K562 (cell line): ENCODE results near the gene POLRMT. TPM values are rescaled to one million over a fixed set of nuclear protein-coding genes. Genes with fewer than 3 reads are reported as not detected.

Experiments
- CBFA2T2 ChIP-seq: fragments of 450-650 bp; conservative IDR thresholded peaks from 2 replicates; pipeline ENCODE4 v1.6.1; 2017; ENCODE audit warnings: mild to moderate bottlenecking
- CXXC5 ChIP-seq: fragments of 250-450 bp; sonication (Bioruptor Pico); IDR thresholded peaks from 2 replicates; pipeline ENCODE4 v1.8.0; 2022; ENCODE audit warnings: inconsistent platforms, mild to moderate bottlenecking, moderate library complexity
- DMBX1 ChIP-seq: fragments of 250-450 bp; sonication (Bioruptor Pico); IDR thresholded peaks from 2 replicates; pipeline ENCODE4 v1.8.0; 2022; ENCODE audit warnings: inconsistent platforms, mild to moderate bottlenecking, moderate library complexity, borderline replicate concordance
- ELF4 ChIP-seq: fragments of 450-650 bp; formaldehyde crosslinking; IDR thresholded peaks from 2 replicates; pipeline ENCODE4 v1.4.0; 2022; ENCODE audit warnings: missing genetic modification characterization
- ESRRA ChIP-seq: fragments of 450-650 bp; IDR thresholded peaks from 2 replicates; pipeline ENCODE4 v1.6.1; 2014; ENCODE audit warnings: low read depth, mild to moderate bottlenecking, moderate library complexity, borderline replicate concordance
- GATA2 ChIP-seq: sonication (generic); formaldehyde crosslinking; IDR thresholded peaks from 2 replicates; pipeline ENCODE4 v1.4.0; 2020; ENCODE audit warnings: mild to moderate bottlenecking, missing genetic modification reagents
- HMGN3 ChIP-seq: IDR thresholded peaks from 2 replicates; pipeline ENCODE4 v1.6.1; 2011; ENCODE audit warnings: borderline replicate concordance, low read depth, mild to moderate bottlenecking, mixed read lengths, low read length; ENCODE audit not compliant: insufficient read length; ENCODE audit errors: extremely low read depth
- MED1 ChIP-seq: sonication (generic); formaldehyde crosslinking; IDR thresholded peaks from 2 replicates; pipeline ENCODE4 v1.8.1; 2023; ENCODE audit warnings: missing genetic modification reagents, borderline replicate concordance
- MXI1 ChIP-seq: IDR thresholded peaks from 2 replicates; pipeline ENCODE4 v1.6.1; 2011; ENCODE audit warnings: low read depth, mild to moderate bottlenecking, improper control_type of control experiment, low read length
- NFYB ChIP-seq: IDR thresholded peaks from 2 replicates; pipeline ENCODE4 v1.6.1; 2011; ENCODE audit warnings: mild to moderate bottlenecking, moderate library complexity; ENCODE audit not compliant: insufficient read length; ENCODE audit errors: extremely low read depth
- RBM25 ChIP-seq: fragments of 200-400 bp; formaldehyde crosslinking; IDR thresholded peaks from 2 replicates; pipeline ENCODE4 v1.6.1; 2018; ENCODE audit warnings: low read length, low read depth, moderate library complexity; ENCODE audit not compliant: severe bottlenecking
- SIN3A ChIP-seq, 2 experiments: fragments of 150-350 bp in 1 of 2; IDR thresholded peaks; 2 replicates each; pipeline ENCODE4 v1.6.1; 2011 to 2016; ENCODE audit warnings: borderline replicate concordance in 2 of 2, low read depth in 2 of 2, low read length in 2 of 2, mild to moderate bottlenecking in 2 of 2, moderate library complexity in 2 of 2; ENCODE audit not compliant: control insufficient read depth in 1 of 2
- SNIP1 ChIP-seq: fragments of 450-650 bp; IDR thresholded peaks from 2 replicates; pipeline ENCODE4 v1.7.1; 2017; ENCODE audit warnings: low read depth, mild to moderate bottlenecking
- SOX6 ChIP-seq: fragments of 450-650 bp; IDR thresholded peaks from 2 replicates; pipeline ENCODE4 v1.6.1; 2014; ENCODE audit warnings: mild to moderate bottlenecking
- SREBF2 ChIP-seq: sonication (generic); formaldehyde crosslinking; IDR thresholded peaks from 2 replicates; pipeline ENCODE4 v1.4.0; 2020; ENCODE audit warnings: mild to moderate bottlenecking, missing genetic modification reagents
- ZFP1 ChIP-seq: fragments of 450-650 bp; formaldehyde crosslinking; IDR thresholded peaks from 2 replicates; pipeline ENCODE4 v1.4.0; 2020; ENCODE audit warnings: mild to moderate bottlenecking, mixed read lengths
- ZFX ChIP-seq: sonication (generic); formaldehyde crosslinking; IDR thresholded peaks from 2 replicates; pipeline ENCODE4 v1.8.0; 2022; ENCODE audit warnings: mild to moderate bottlenecking, missing genetic modification reagents, moderate library complexity
- polyA plus RNA-seq, 8 experiments: library from polyadenylated mRNA; depleted of rRNA in 4 of 8; stranded (reverse) in 5 of 8; unstranded in 3 of 8; fragments of >200 nt; fragmentation: Nextera tagmentation in 2 of 8; fragmentation: Illumina TruSeq in 1 of 8; extraction: Ambion mirVana in 2 of 8; extraction: Trizol in 1 of 8; gene quantifications; 2 replicates each; pipeline versions ENCODE4 v1.2.1 to v1.2.3, GENCODE V29; 2011 to 2014; ENCODE audit warnings: inconsistent platforms in 1 of 8, missing spikeins in 1 of 8
- total RNA-seq, 7 experiments: library from RNA; depleted of rRNA in 6 of 7; stranded (reverse); fragments of >200 nt in 6 of 7; fragmentation: Illumina TruSeq in 2 of 7; extraction: Trizol in 2 of 7; gene quantifications; 2 replicates each; pipeline versions ENCODE4 v1.2.1 to v1.2.3, GENCODE V29; 2011 to 2021; ENCODE audit warnings: low replicate concordance in 1 of 7
- TF ChIP-seq, protein P1 (sequence below): sonication (generic); formaldehyde crosslinking; IDR thresholded peaks from 2 replicates; pipeline ENCODE4 v1.8.1; 2023; ENCODE audit warnings: mild to moderate bottlenecking, missing genetic modification reagents, moderate library complexity
- TF ChIP-seq, protein P2 (sequence below): fragments of 450-650 bp; IDR thresholded peaks from 2 replicates; pipeline ENCODE4 v1.6.1; 2016
- TF ChIP-seq, protein P3 (sequence below): fragments of 450-650 bp; IDR thresholded peaks from 2 replicates; pipeline ENCODE4 v1.6.1; 2016; ENCODE audit warnings: mild to moderate bottlenecking
- TF ChIP-seq, protein P4 (sequence below): fragments of 450-650 bp; formaldehyde crosslinking; IDR thresholded peaks from 2 replicates; pipeline ENCODE4 v1.4.0; 2020; ENCODE audit warnings: mild to moderate bottlenecking, moderate library complexity

Gene POLRMT
- total and polyA plus RNA-seq, 9 of the 15 experiments (the other 6 are each of a cell fraction or from before 2014, with no cell fraction given), result 30.3 to 144 (median 68.0) TPM

DNA sequence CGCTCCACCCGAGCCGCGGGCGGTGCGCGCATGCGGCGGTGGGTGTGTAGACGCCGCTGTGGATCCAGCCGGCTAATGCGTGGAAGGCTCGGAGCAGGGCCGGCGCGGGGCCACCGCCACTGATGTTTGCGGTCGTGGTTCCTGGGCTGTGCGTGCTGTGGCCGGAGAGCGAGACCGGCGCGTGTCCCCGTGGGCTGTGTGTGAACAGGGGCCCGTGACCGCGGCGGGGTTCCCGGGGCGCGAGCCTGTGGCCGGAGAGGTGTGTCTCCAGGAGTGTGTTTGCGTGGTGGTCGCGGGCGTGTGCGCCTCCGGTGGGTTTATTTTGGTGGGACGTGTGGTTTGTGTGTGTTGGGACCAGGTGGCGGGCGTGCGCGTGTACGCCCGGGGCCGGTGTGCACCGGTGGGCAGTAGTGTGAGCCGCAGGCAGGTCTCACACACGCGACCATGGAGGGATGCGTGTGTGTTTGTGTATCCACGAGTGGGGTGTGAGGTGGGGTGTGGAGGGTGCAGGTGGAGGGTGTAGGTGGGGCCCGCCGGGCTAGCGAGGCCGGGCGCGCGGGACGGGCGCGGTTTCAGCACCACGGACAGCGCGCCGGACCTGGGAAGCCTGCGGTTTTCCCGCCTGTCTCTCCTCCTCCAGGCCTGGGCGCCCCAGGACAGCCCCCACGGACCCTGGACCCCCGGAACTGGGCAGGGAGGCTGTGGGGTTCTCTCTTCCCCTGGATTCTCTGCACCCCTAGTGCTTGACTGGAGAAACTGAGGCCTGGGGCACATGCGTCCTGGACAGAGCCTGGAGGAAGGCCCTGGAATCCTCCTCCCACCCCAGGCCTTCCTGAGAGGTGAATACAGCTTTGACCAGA is 42.0 kb downstream of the POLRMT start (continued):
- TF ChIP-seq ZFX (CRISPR knock-in tag) (no peak), ESRRA (peak; percentile 75; the same call in 1 of the 2 replicates), DMBX1 (CRISPR knock-in tag) (no peak; the same call in 1 of the 2 replicates), RBM25 (no peak), MXI1 (peak; percentile 47; the same call in 1 of the 2 replicates), ZFP1 (CRISPR knock-in tag) (no peak), CXXC5 (CRISPR knock-in tag) (peak; percentile 22; the same call in 1 of the 2 replicates), SREBF2 (CRISPR knock-in tag) (no peak), SIN3A (IDR thresholded peaks at IDR 0.05; ENCODE audit: borderline replicate concordance in 2 of 2, control insufficient read depth in 1 of 2, low read depth in 2 of 2, low read length in 2 of 2) (peak in 1 of 2 experiments; percentile 65; a peak in 1 of 4 replicates), GATA2 (CRISPR knock-in tag) (no peak), NFYB (no peak), HMGN3 (no peak), ELF4 (CRISPR knock-in tag) (no peak), MED1 (no peak), CBFA2T2 (no peak), SOX6 (no peak), SNIP1 (no peak)
- TF ChIP-seq, protein P1, sequence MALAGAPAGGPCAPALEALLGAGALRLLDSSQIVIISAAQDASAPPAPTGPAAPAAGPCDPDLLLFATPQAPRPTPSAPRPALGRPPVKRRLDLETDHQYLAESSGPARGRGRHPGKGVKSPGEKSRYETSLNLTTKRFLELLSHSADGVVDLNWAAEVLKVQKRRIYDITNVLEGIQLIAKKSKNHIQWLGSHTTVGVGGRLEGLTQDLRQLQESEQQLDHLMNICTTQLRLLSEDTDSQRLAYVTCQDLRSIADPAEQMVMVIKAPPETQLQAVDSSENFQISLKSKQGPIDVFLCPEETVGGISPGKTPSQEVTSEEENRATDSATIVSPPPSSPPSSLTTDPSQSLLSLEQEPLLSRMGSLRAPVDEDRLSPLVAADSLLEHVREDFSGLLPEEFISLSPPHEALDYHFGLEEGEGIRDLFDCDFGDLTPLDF (CRISPR knock-in tag), result no peak
- TF ChIP-seq, protein P2, sequence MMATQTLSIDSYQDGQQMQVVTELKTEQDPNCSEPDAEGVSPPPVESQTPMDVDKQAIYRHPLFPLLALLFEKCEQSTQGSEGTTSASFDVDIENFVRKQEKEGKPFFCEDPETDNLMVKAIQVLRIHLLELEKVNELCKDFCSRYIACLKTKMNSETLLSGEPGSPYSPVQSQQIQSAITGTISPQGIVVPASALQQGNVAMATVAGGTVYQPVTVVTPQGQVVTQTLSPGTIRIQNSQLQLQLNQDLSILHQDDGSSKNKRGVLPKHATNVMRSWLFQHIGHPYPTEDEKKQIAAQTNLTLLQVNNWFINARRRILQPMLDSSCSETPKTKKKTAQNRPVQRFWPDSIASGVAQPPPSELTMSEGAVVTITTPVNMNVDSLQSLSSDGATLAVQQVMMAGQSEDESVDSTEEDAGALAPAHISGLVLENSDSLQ, result no peak
- TF ChIP-seq, protein P3, sequence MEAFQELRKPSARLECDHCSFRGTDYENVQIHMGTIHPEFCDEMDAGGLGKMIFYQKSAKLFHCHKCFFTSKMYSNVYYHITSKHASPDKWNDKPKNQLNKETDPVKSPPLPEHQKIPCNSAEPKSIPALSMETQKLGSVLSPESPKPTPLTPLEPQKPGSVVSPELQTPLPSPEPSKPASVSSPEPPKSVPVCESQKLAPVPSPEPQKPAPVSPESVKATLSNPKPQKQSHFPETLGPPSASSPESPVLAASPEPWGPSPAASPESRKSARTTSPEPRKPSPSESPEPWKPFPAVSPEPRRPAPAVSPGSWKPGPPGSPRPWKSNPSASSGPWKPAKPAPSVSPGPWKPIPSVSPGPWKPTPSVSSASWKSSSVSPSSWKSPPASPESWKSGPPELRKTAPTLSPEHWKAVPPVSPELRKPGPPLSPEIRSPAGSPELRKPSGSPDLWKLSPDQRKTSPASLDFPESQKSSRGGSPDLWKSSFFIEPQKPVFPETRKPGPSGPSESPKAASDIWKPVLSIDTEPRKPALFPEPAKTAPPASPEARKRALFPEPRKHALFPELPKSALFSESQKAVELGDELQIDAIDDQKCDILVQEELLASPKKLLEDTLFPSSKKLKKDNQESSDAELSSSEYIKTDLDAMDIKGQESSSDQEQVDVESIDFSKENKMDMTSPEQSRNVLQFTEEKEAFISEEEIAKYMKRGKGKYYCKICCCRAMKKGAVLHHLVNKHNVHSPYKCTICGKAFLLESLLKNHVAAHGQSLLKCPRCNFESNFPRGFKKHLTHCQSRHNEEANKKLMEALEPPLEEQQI, result no peak
- TF ChIP-seq, protein P4, sequence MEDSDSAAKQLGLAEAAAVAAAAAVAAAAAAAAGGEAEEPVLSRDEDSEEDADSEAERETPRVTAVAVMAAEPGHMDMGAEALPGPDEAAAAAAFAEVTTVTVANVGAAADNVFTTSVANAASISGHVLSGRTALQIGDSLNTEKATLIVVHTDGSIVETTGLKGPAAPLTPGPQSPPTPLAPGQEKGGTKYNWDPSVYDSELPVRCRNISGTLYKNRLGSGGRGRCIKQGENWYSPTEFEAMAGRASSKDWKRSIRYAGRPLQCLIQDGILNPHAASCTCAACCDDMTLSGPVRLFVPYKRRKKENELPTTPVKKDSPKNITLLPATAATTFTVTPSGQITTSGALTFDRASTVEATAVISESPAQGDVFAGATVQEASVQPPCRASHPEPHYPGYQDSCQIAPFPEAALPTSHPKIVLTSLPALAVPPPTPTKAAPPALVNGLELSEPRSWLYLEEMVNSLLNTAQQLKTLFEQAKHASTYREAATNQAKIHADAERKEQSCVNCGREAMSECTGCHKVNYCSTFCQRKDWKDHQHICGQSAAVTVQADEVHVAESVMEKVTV (CRISPR knock-in tag), result no peak
